Stimulated activated naive CD8-positive, alpha-beta T cell treated with anti-CD3 and anti-CD28 coated beads, Interleukin-15, amount 100 ng/mL, for 72 hours (primary cell): ENCODE measurements around the gene COL4A3.
A peak's percentile ranks its signal among the peaks of the same experiment; 100 is the strongest.

Experiments used
- ATAC-seq: fragments of 150-1000 bp; cut with Tn5 transposase; 2 replicates; pipeline ENCODE4 v1.10.0; 2021; ENCODE audit warnings: mild to moderate bottlenecking, moderate library complexity
- DNase-seq, 2 donors: peaks; one replicate each; pipeline ENCODE4 v3.0.0; 2021 to 2022
- H3K27ac Mint-ChIP-seq, 2 donors: one replicate each; pipeline ENCODE4 v1.8.0; 2022; ENCODE audit warnings: mild to moderate bottlenecking in 2 of 2, mixed read lengths in 2 of 2, moderate library complexity in 2 of 2
- H3K27me3 Mint-ChIP-seq: one replicate; pipeline ENCODE4 v1.8.0; 2022; ENCODE audit warnings: mixed read lengths
- H3K4me1 Mint-ChIP-seq: one replicate; pipeline ENCODE4 v1.8.0; 2022; ENCODE audit warnings: mild to moderate bottlenecking, mixed read lengths
- H3K4me3 Mint-ChIP-seq, 2 donors: one replicate each; pipeline ENCODE4 v1.8.0; 2022; ENCODE audit warnings: mild to moderate bottlenecking in 2 of 2, mixed read lengths in 2 of 2, moderate library complexity in 1 of 2
- H3K9me3 Mint-ChIP-seq, 2 donors: one replicate each; pipeline ENCODE4 v1.8.0; 2022; ENCODE audit warnings: mixed read lengths in 2 of 2

Gene COL4A3

GRCh38 chr2:227323818-227324217 lies 159.4 kb downstream of the COL4A3 start:
- no peak for ATAC-seq
- Mint-ChIP-seq H3K27me3 (peaks cover 7% of the 10 kb centered on the region), H3K9me3 (peaks cover 0 to 6% of the 10 kb centered on the region in 2 donors), H3K27ac (no peak overlapping the region), H3K4me1 (peaks cover 44% of the 10 kb centered on the region), H3K4me3 (peak overlapping the region; percentile 90 to 94)
- DNase-seq, result no peak

GRCh38 chr2:227324642-227324994 lies 160.2 kb downstream of the COL4A3 start:
- ATAC-seq (no peak), DNase-seq (peak in 1 of 2 donors; percentile 5)
- peaks cover 0 to 6% of the 10 kb centered on the region in 2 donors for H3K9me3 Mint-ChIP-seq
- H3K4me3 Mint-ChIP-seq, result peak overlapping the region; percentile 90 to 94
- H3K27me3 Mint-ChIP-seq, result peaks cover 7% of the 10 kb centered on the region
- peaks cover 44% of the 10 kb centered on the region for H3K4me1 Mint-ChIP-seq
- H3K27ac Mint-ChIP-seq, result no peak overlapping the region

- H3K4me1 Mint-ChIP-seq, result peaks cover 44% of the 10 kb centered on the region
- H3K4me3 Mint-ChIP-seq, result peak within 1 kb of the TSS; percentile 90 to 94
- DNase-seq, result peak; percentile 91 to 96
- H3K9me3 Mint-ChIP-seq, result peaks cover 0 to 6% of the 10 kb centered on the region in 2 donors
- H3K27me3 Mint-ChIP-seq, result peaks cover 7% of the 10 kb centered on the region
- peak; percentile 99 for ATAC-seq
- H3K27ac Mint-ChIP-seq, result peak within 1 kb of the TSS; percentile 91 to 97
These were observed 160.8 kb downstream of the COL4A3 start, which contains the start of gene MFF for GRCh38 chr2:227324995-227325838. Gene MFF (plus strand): TSS chr2:227325251. CDS start chr2:227330666, 5,415 bp downstream.

- DNase-seq (no peak), ATAC-seq (no peak)
- H3K27ac Mint-ChIP-seq, result peak overlapping the region; percentile 91 to 97
- H3K4me1 Mint-ChIP-seq, result peaks cover 44% of the 10 kb centered on the region
- H3K9me3 Mint-ChIP-seq, result peaks cover 0 to 6% of the 10 kb centered on the region in 2 donors
- H3K4me3 Mint-ChIP-seq, result peak overlapping the region; percentile 90 to 94
- peaks cover 7% of the 10 kb centered on the region for H3K27me3 Mint-ChIP-seq
These were observed 161.4 kb downstream of the COL4A3 start for GRCh38 chr2:227325839-227326195.

- DNase-seq (no peak), ATAC-seq (no peak)
- Mint-ChIP-seq H3K27ac (no peak overlapping the region), H3K4me1 (peaks cover 44% of the 10 kb centered on the region), H3K4me3 (peak overlapping the region in 1 of 2 donors; percentile 90), H3K27me3 (peaks cover 7% of the 10 kb centered on the region), H3K9me3 (peaks cover 0 to 6% of the 10 kb centered on the region in 2 donors)
These were observed 162.4 kb downstream of the COL4A3 start for GRCh38 chr2:227326783-227327182.

- ATAC-seq (no peak), DNase-seq (no peak)
- Mint-ChIP-seq H3K4me3 (no peak overlapping the region), H3K27ac (peak overlapping the region in 1 of 2 donors; percentile 28), H3K4me1 (peaks cover 6% of the 10 kb centered on the region), H3K9me3 (no peaks in the 10 kb centered on the region), H3K27me3 (no peaks in the 10 kb centered on the region)
These were observed 171.3 kb downstream of the COL4A3 start for GRCh38 chr2:227335713-227336112.

- no peak overlapping the region for H3K27ac Mint-ChIP-seq
- ATAC-seq (no peak), DNase-seq (no peak)
- peaks cover 2% of the 10 kb centered on the region for H3K4me1 Mint-ChIP-seq
- no peaks in the 10 kb centered on the region for H3K9me3 Mint-ChIP-seq
- no peaks in the 10 kb centered on the region for H3K27me3 Mint-ChIP-seq
- no peak overlapping the region for H3K4me3 Mint-ChIP-seq
These were observed 173.0 kb downstream of the COL4A3 start for GRCh38 chr2:227337442-227337841.

GRCh38 chr2:227339098-227339599 lies 174.7 kb downstream of the COL4A3 start:
- H3K27me3 Mint-ChIP-seq, result no peaks in the 10 kb centered on the region
- H3K4me1 Mint-ChIP-seq, result no peaks in the 10 kb centered on the region
- ATAC-seq, result no peak
- peak overlapping the region in 1 of 2 donors; percentile 63 for H3K27ac Mint-ChIP-seq
- DNase-seq, result no peak
- H3K9me3 Mint-ChIP-seq, result no peaks in the 10 kb centered on the region
- H3K4me3 Mint-ChIP-seq, result no peak overlapping the region

GRCh38 chr2:227340106-227340505 lies 175.7 kb downstream of the COL4A3 start:
- no peaks in the 10 kb centered on the region for H3K9me3 Mint-ChIP-seq
- H3K4me3 Mint-ChIP-seq, result no peak overlapping the region
- H3K27ac Mint-ChIP-seq, result no peak overlapping the region
- H3K27me3 Mint-ChIP-seq, result no peaks in the 10 kb centered on the region
- ATAC-seq (no peak), DNase-seq (no peak)
- no peaks in the 10 kb centered on the region for H3K4me1 Mint-ChIP-seq

- no peak for ATAC-seq
- Mint-ChIP-seq H3K27ac (no peak overlapping the region), H3K4me1 (no peaks in the 10 kb centered on the region), H3K9me3 (no peaks in the 10 kb centered on the region), H3K27me3 (no peaks in the 10 kb centered on the region), H3K4me3 (no peak overlapping the region)
- no peak for DNase-seq
These were observed 177.1 kb downstream of the COL4A3 start for GRCh38 chr2:227341553-227341952.

GRCh38 chr2:227344231-227344630 lies 179.8 kb downstream of the COL4A3 start:
- Mint-ChIP-seq H3K9me3 (no peaks in the 10 kb centered on the region), H3K27ac (no peak overlapping the region), H3K4me1 (no peaks in the 10 kb centered on the region), H3K27me3 (no peaks in the 10 kb centered on the region), H3K4me3 (no peak overlapping the region)
- ATAC-seq (no peak), DNase-seq (no peak)

- no peaks in the 10 kb centered on the region for H3K9me3 Mint-ChIP-seq
- no peak overlapping the region for H3K4me3 Mint-ChIP-seq
- ATAC-seq (no peak), DNase-seq (no peak)
- H3K4me1 Mint-ChIP-seq, result peaks cover 16% of the 10 kb centered on the region
- no peaks in the 10 kb centered on the region for H3K27me3 Mint-ChIP-seq
- H3K27ac Mint-ChIP-seq, result no peak overlapping the region
These were observed 182.7 kb downstream of the COL4A3 start for GRCh38 chr2:227347117-227347516.

GRCh38 chr2:227348324-227348723 lies 183.9 kb downstream of the COL4A3 start:
- H3K27ac Mint-ChIP-seq, result no peak overlapping the region
- no peak for DNase-seq
- ATAC-seq, result no peak
- no peaks in the 10 kb centered on the region for H3K27me3 Mint-ChIP-seq
- no peak overlapping the region for H3K4me3 Mint-ChIP-seq
- H3K4me1 Mint-ChIP-seq, result peaks cover 16% of the 10 kb centered on the region
- H3K9me3 Mint-ChIP-seq, result no peaks in the 10 kb centered on the region

GRCh38 chr2:227349989-227350612 lies 185.7 kb downstream of the COL4A3 start:
- no peak for ATAC-seq

GRCh38 chr2:227351639-227352038 lies 187.2 kb downstream of the COL4A3 start:
- ATAC-seq (peak; percentile 70), DNase-seq (no peak)
- no peaks in the 10 kb centered on the region for H3K9me3 Mint-ChIP-seq
- H3K27me3 Mint-ChIP-seq, result no peaks in the 10 kb centered on the region
- H3K4me1 Mint-ChIP-seq, result peaks cover 16% of the 10 kb centered on the region
- peak overlapping the region; percentile 55 to 69 for H3K27ac Mint-ChIP-seq
- peak overlapping the region in 1 of 2 donors; percentile 35 for H3K4me3 Mint-ChIP-seq

More at GRCh38 chr2:227349989-227350612, 185.7 kb downstream of the COL4A3 start:
- Mint-ChIP-seq H3K27ac (no peak overlapping the region), H3K4me1 (peaks cover 16% of the 10 kb centered on the region), H3K4me3 (no peak overlapping the region), H3K9me3 (no peaks in the 10 kb centered on the region), H3K27me3 (no peaks in the 10 kb centered on the region)
- DNase-seq, result no peak

GRCh38 chr2:227360351-227360750 lies 195.9 kb downstream of the COL4A3 start:
- Mint-ChIP-seq H3K27ac (no peak overlapping the region), H3K9me3 (no peaks in the 10 kb centered on the region), H3K4me3 (no peak overlapping the region), H3K27me3 (no peaks in the 10 kb centered on the region), H3K4me1 (peaks cover 7% of the 10 kb centered on the region)
- no peak for ATAC-seq
- DNase-seq, result no peak
